ENCODE measurements around the gene UMAD1. TPM values are rescaled to one million over a fixed set of nuclear protein-coding genes. Genes with fewer than 3 reads are reported as not detected.

Gene UMAD1
- total and polyA plus RNA-seq, 12 donors = 7.4 to 77.4 (median 24.4) TPM

GRCh38 chr7:7607010-7607409, 33.5 kb upstream of the UMAD1 start:
- TF ChIP-seq CTCF (IDR thresholded peaks at IDR 0.05) (no peak), POLR2A (IDR thresholded peaks at IDR 0.05) (no peak)
- intact Hi-C loops (cut with DNase I) = no loop called here
- Histone ChIP-seq H3K4me1 (replicated peaks in 1 of 2) (no peaks in the 10 kb centered on the region), H3K4me3 (no peak overlapping the region), H3K36me3 (replicated peaks in 1 of 2) (peaks cover 0 to 12% of the 10 kb centered on the region in 2 donors), H3K27me3 (no peaks in the 10 kb centered on the region), H3K9me3 (replicated peaks in 1 of 3) (no peaks in the 10 kb centered on the region), H3K27ac (no peak overlapping the region)
- WGBS, 4 donors = 58 to 65% (median 64%) methylated on average over 3 of the region's 3 CpGs
- no peak for DNase-seq

- no peaks in the 10 kb centered on the region for H3K4me1 ChIP-seq (replicated peaks in 1 of 2)
- no peaks in the 10 kb centered on the region for H3K27me3 ChIP-seq
- WGBS, 4 donors = 75 to 91% (median 81%) methylated on average over 2 of the region's 2 CpGs
- H3K9me3 ChIP-seq (replicated peaks in 1 of 3) = no peaks in the 10 kb centered on the region
- TF ChIP-seq CTCF (IDR thresholded peaks at IDR 0.05) (no peak), POLR2A (IDR thresholded peaks at IDR 0.05) (no peak)
- H3K36me3 ChIP-seq (replicated peaks in 1 of 2) = peaks cover 0 to 12% of the 10 kb centered on the region in 2 donors
- DNase-seq = no peak
- H3K4me3 ChIP-seq = no peak overlapping the region
- intact Hi-C loops (cut with DNase I) = no loop called here
- no peak overlapping the region for H3K27ac ChIP-seq
Observed at GRCh38 chr7:7609330-7609729, 31.2 kb upstream of the UMAD1 start.

GRCh38 chr7:7612519-7612918, 28.0 kb upstream of the UMAD1 start:
- H3K9me3 ChIP-seq (replicated peaks in 1 of 3) = no peaks in the 10 kb centered on the region
- no peaks in the 10 kb centered on the region for H3K4me1 ChIP-seq (replicated peaks in 1 of 2)
- no peak for DNase-seq
- H3K27me3 ChIP-seq = no peaks in the 10 kb centered on the region
- H3K4me3 ChIP-seq = no peak overlapping the region
- peaks cover 0 to 7% of the 10 kb centered on the region in 2 donors for H3K36me3 ChIP-seq (replicated peaks in 1 of 2)
- no peak for TF ChIP-seq CTCF (IDR thresholded peaks at IDR 0.05)
- no peak for TF ChIP-seq POLR2A (IDR thresholded peaks at IDR 0.05)
- 50 to 96% (median 88%) methylated on average over 1 of the region's 1 CpG for WGBS, 4 donors
- intact Hi-C loops (cut with DNase I) = no loop called here
- H3K27ac ChIP-seq = no peak overlapping the region

GRCh38 chr7:7613210-7613609, 27.3 kb upstream of the UMAD1 start:
- Histone ChIP-seq H3K4me3 (no peak overlapping the region), H3K4me1 (replicated peaks in 1 of 2) (no peaks in the 10 kb centered on the region), H3K27ac (no peak overlapping the region), H3K9me3 (replicated peaks in 1 of 3) (no peaks in the 10 kb centered on the region), H3K27me3 (no peaks in the 10 kb centered on the region), H3K36me3 (replicated peaks in 1 of 2) (peaks cover 0 to 3% of the 10 kb centered on the region in 2 donors)
- WGBS, 4 donors = 84 to 96% (median 88%) methylated on average over 1 of the region's 1 CpG
- no peak for DNase-seq
- intact Hi-C loops (cut with DNase I) = no loop called here
- TF ChIP-seq CTCF (IDR thresholded peaks at IDR 0.05) = no peak
- TF ChIP-seq POLR2A (IDR thresholded peaks at IDR 0.05) = no peak
